Epithelial cell of prostate (primary cell): ENCODE data around the gene FHIP1B.

Source experiments
- DNase-seq: peaks from one replicate; pipeline ENCODE4 v3.0.0-alpha.2; 2011; ENCODE audit warnings: low read depth, low spot score
- H3K27ac ChIP-seq: fragments of 450-650 bp; 2 replicates; pipeline ENCODE4 v1.5.1; 2017; ENCODE audit warnings: mild to moderate bottlenecking

The FHIP1B gene

GRCh38 chr11:6241316-6241715 lies 6.9 kb upstream of the FHIP1B start:
- no peak for DNase-seq
- no peak overlapping the region for H3K27ac ChIP-seq

GRCh38 chr11:6240781-6241180 lies 6.3 kb upstream of the FHIP1B start:
- no peak overlapping the region for H3K27ac ChIP-seq
- no peak for DNase-seq

DNA sequence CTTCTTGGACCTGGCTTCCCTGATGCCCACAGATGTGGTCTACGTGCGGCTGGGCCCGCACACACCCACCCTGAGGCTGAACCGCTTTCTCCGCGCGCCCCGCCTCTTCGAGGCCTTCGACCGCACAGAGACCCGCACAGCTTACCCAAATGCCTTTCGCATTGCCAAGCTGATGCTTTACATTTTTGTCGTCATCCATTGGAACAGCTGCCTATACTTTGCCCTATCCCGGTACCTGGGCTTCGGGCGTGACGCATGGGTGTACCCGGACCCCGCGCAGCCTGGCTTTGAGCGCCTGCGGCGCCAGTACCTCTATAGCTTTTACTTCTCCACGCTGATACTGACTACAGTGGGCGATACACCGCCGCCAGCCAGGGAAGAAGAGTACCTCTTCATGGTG lies 5.7 kb upstream of the FHIP1B start:
- no peak overlapping the region for H3K27ac ChIP-seq

DNA sequence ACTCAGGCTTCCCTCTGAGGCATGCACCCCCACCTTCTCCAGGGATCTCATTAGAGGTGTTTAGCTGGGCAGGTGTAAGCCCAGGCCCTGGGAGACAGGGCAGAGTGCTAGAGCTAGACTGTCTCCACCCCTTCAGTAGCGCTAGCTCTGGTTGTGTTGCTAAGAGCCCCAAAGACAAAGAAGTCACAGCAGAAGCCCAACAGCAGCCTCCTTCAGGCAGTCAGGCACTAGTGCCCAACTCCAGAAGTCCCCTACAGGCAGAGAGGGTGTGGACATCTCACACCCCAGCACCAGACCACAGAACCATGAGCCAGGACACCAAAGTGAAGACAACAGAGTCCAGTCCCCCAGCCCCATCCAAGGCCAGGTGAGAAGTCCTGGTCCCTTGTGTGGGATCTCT lies 4.5 kb upstream of the FHIP1B start, which contains the start of gene CNGA4:
Gene CNGA4 (plus strand): TSS at position 188 of the 400 bp plus-strand sequence. CDS start 118 bp downstream, at position 306.
- no peak for DNase-seq
- H3K27ac ChIP-seq, result no peak within 1 kb of the TSS

More for the DNA sequence above, 5.7 kb upstream of the FHIP1B start:
- DNase-seq, result no peak

GRCh38 chr11:6237761-6238302 lies 3.4 kb upstream of the FHIP1B start:
- no peak for DNase-seq
- no peak overlapping the region for H3K27ac ChIP-seq

DNA sequence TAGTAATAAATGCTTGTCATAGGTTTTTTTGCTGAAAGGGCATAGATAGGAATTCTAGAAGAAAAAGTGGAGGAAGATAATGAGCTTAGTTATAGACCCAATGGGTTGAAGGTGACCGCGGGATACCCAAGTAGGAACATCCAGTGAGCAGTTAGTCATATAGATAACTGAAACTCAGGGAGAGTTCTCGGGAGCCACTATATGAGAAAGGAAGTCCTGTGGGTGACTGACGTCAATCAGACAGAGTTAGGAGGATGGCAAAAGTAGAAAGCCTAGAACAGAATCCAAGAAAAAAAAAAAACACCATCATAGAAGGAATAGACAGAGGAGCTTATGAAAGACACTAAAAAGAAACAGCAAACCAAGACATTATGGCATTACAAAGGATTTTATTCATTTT lies 2.8 kb upstream of the FHIP1B start:
- no peak overlapping the region for H3K27ac ChIP-seq
- no peak for DNase-seq

GRCh38 chr11:6233984-6234386 lies 451 bp downstream of the FHIP1B start:
- H3K27ac ChIP-seq, result peak overlapping the region; percentile 41
- no peak for DNase-seq

DNA sequence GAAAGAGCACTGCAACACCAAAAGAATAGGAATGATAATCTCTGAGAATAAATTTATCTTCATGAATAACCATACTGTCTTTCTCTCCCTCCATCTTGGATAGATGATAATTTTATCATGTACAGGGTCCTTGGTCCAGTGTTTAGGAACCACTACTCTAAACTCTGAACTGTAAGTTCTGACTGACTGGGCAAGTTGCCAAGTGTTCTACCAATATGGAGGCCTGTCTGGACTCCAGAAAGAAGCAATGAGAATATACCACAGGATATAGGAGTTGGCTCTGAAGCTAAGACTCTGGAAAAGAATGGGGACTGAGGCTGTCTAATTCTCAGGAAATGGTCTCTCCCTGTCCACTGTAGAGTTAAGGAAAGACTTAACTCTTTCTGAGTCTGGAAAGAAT lies 1.5 kb downstream of the FHIP1B start:
- DNase-seq, result no peak

GRCh38 chr11:6229911-6230310 lies 4.5 kb downstream of the FHIP1B start:
- H3K27ac ChIP-seq, result no peak overlapping the region

More for the DNA sequence above, 1.5 kb downstream of the FHIP1B start:
- no peak overlapping the region for H3K27ac ChIP-seq

DNA sequence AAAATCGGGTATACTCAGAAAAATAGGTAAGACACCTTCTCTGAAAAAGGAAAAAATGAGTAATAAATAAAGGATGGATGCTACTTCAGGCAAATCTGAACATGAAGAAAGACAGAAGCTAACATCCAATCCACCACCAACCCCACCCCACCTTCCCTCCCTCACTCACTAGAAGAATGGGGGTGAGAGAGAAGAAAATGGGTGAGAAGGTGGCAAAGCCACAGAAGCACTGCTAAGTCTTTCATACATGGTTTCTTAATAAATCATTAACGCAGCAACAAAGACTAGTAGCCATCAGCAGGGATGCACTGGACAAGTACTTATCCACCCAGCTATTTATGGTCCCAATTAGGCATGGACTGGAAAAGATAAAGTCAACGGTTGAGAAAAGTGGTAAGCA lies 5.9 kb downstream of the FHIP1B start:
- H3K27ac ChIP-seq, result no peak overlapping the region
- DNase-seq, result no peak

More at GRCh38 chr11:6229911-6230310, 4.5 kb downstream of the FHIP1B start:
- no peak for DNase-seq

- H3K27ac ChIP-seq, result no peak overlapping the region
- no peak for DNase-seq
These were observed 8.5 kb downstream of the FHIP1B start for GRCh38 chr11:6225896-6226295.

- DNase-seq, result no peak
- no peak overlapping the region for H3K27ac ChIP-seq
These were observed 9.4 kb downstream of the FHIP1B start for GRCh38 chr11:6225024-6225423.

- no peak for DNase-seq
- H3K27ac ChIP-seq, result no peak overlapping the region
These were observed 10.0 kb downstream of the FHIP1B start for GRCh38 chr11:6224421-6224820.

- H3K27ac ChIP-seq, result no peak overlapping the region
- no peak for DNase-seq
These were observed 10.6 kb downstream of the FHIP1B start for GRCh38 chr11:6223854-6224253.

GRCh38 chr11:6219359-6219758 lies 15.1 kb downstream of the FHIP1B start:
- H3K27ac ChIP-seq, result peak overlapping the region; percentile 77
- peak; percentile 81 for DNase-seq

DNA sequence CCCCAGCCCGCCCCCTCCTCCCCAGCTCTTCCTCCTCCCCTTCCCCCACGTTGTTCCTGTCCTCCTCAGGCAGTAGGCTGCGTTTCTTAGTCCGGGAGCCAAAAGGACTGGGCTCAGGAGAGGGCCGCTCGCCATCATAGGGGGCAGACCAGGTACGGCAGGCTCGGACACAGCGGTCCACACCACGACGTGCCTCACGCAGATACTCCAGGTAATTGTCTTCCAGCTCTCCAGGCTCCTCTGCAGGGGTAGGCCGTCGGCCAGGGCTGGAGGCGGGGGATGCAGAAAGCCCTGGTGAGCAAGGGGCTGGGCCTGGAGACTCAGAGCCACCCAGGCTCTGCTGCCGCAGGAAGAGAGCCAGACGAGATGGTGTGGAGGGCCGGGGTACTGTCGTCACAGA lies 16.7 kb downstream of the FHIP1B start:
- no peak overlapping the region for H3K27ac ChIP-seq
- no peak for DNase-seq

DNA sequence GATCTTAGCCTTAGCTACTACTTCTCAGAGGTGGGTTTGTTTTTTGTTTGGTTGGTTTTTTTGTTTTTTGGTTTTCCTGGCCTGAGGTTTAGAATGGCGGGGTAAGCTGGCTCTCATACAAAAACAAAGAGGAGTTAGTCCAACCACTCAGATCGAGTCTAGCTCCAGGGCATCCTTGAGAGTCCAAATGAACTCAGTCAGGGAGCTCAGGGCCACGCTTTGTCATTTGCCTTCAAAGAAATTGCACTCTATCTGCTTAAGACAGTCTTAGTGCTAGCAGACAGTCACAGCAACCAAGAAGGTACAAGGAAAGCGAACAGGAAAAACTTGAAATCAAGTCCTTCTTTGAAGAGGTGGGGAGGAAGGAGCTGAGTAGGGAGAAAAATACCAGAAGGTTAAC lies 17.9 kb downstream of the FHIP1B start:
- no peak for DNase-seq

DNA sequence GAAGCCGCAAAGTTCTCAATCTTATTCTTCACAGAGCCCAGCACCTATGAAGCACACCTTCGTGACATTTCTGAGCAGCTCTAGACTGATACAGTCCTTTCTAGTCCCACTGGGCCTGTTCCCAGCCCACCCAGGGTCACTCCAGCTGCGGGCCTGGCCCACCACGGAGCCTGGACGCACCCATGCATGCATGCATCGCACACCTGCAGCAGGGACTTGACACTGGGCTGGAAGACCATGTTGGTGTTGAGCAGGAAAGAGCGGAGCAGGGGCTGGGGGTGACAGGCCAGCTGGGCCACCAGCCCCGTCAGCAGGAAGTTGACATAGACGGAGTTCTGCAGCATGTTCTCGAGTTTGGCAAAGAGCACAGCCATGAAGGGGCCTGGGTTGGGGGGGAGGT lies 19.9 kb downstream of the FHIP1B start:
- H3K27ac ChIP-seq, result no peak overlapping the region
- no peak for DNase-seq

More for the DNA sequence above, 17.9 kb downstream of the FHIP1B start:
- no peak overlapping the region for H3K27ac ChIP-seq

DNA sequence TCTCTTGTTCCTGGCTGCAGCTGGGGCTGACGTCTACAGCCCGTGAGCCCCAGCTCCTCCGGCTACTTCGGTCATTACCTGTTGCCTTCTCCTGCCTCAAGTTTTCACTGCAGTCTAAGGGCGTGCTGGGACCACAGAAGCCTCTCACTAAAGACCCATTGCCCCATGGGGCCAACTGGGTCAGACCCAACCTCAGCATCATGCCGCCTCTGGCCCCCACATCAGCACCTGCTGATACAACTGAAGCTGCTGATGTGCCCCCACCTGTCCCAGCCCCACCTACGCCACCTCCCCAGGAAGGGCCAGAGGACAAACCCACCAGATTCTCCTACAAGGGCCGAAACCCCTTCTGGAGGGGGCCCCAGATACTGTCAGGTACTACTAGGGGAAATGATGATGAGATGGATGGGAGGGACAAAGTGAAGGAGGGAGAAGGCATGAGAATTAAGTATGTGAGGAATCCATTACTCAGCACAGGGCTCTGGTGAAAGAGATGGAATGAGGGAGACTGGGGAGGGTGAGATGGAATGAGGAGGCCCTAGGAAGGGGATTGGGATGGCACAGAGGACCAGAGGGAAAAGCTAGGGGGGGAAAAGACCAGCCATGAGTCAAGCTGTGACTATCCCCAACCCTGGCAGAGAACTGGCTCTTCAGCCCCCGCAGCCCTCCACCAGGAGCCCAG lies 24.0 kb downstream of the FHIP1B start:
- H3K27ac ChIP-seq, result no peak overlapping the region
- no peak for DNase-seq

DNA sequence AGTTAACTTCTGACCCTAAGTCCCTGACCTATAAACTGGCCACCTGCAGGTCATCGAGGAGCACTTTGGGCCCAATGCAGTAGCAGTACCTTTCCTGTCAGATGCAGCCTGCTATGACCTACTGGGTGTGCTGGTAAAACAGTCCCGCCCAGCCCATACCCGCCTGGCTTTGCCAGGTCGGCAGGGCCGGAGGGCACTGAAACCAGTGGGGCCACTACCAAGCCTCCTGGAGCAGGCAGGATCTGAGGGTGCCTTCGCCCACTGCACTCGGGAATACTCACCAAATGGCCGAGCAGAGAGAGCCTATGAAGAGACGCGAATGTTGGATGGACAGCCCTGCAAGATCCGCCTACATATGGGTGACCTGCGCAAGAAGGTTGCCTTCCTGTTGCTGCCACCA lies 24.6 kb downstream of the FHIP1B start:
- DNase-seq, result no peak
- H3K27ac ChIP-seq, result no peak overlapping the region

DNA sequence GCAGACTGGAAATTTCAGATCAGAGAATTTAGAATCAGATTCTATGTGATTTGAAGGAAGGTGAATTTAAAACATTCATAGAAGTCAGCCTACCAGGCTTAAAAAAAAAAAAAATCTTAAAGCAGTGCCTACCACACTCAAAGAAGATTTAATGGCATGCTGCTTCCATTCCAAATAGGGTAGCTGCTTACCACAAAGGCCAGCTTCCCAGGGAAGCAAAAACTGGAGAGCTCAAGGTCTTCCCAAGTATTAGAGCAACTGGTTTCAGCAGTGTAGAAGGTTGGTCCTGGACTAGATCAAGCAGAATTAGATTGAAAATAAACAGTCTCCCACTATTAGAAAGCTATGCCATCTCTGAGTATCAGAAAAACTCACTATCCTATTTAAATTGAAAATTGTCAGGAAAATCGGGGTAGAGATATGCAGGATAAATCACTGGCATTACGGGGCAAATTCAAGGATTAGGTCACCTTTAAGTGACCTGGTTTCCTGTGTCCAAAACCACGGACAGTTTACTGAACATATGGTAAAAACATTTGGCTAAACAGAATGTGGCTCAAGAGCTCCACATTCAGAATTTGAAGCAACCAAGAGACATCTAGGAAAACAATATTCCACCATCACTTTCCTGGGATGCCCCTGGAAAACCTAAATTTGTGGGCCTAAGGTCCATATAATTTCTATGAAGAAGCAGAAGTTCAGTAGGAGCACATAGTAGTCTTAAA lies 27.8 kb downstream of the FHIP1B start:
- DNase-seq, result no peak

More for the DNA sequence above, 27.8 kb downstream of the FHIP1B start:
- H3K27ac ChIP-seq, result no peak overlapping the region
